ENCODE measurements around the gene WHRN. TPM values are rescaled to one million over a fixed set of nuclear protein-coding genes. Genes with fewer than 3 reads are reported as not detected.

The WHRN gene
- total and polyA plus RNA-seq, 9 of the 15 experiments (the other 6 are each of a cell fraction or from before 2014, with no cell fraction given): 0.31 to 14.1 (median 3.0) TPM

DNA sequence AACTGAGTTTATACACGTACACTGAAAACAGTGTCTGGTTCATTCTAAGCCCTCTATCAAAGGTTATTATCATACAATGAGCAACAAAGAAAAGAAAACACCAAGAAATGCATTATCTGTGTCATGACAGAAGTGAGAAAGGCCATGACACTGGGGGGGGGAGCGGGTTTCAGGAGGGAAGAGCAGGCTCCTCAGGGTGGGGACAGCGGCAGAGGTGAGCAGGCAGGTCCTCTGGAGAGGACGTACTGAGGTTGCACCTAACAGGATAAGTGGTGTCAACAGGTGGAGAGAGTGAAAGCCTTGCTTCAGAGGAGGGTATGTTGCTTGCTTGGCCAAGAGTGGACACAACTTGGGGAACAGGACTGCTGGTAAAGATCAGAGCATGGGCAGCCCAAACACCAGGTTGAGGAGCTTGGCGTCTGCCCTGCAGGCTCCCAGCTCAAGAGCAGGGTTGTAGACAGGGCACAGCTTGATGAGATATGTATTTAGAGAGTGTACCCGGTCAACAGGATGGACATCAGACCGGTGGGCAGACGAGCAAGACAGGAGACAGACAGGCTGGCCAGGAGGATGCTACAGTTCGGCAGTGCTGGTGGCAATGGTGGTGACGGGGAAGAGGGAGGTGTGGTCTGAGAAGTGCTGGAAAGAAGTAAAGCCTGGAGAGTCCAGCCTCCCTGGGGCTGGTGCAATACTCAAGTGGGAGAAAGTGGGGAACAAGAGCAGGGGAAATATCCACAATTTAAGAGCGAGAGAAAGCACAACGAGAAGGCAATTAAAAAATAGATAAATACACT lies 10.3 kb downstream of the WHRN start (continued):
- TF ChIP-seq, protein P1, sequence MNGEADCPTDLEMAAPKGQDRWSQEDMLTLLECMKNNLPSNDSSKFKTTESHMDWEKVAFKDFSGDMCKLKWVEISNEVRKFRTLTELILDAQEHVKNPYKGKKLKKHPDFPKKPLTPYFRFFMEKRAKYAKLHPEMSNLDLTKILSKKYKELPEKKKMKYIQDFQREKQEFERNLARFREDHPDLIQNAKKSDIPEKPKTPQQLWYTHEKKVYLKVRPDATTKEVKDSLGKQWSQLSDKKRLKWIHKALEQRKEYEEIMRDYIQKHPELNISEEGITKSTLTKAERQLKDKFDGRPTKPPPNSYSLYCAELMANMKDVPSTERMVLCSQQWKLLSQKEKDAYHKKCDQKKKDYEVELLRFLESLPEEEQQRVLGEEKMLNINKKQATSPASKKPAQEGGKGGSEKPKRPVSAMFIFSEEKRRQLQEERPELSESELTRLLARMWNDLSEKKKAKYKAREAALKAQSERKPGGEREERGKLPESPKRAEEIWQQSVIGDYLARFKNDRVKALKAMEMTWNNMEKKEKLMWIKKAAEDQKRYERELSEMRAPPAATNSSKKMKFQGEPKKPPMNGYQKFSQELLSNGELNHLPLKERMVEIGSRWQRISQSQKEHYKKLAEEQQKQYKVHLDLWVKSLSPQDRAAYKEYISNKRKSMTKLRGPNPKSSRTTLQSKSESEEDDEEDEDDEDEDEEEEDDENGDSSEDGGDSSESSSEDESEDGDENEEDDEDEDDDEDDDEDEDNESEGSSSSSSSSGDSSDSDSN (IDR thresholded peaks at IDR 0.05; ENCODE audit: borderline replicate concordance in 1 of 2, low read depth in 2 of 2, low read length in 2 of 2): no peak
- TF ChIP-seq SP1 (CRISPR knock-in tag; IDR thresholded peaks at IDR 0.05) (no peak), SMAD2 (IDR thresholded peaks at IDR 0.05; ENCODE audit: low read depth, low read length) (no peak), ASH1L (IDR thresholded peaks at IDR 0.05; ENCODE audit: borderline replicate concordance, low read depth, partially characterized antibody) (no peak), FOXP1 (CRISPR knock-in tag; IDR thresholded peaks at IDR 0.05) (no peak), ZNF354B (CRISPR knock-in tag; IDR thresholded peaks at IDR 0.05) (no peak), KLF6 (CRISPR knock-in tag; IDR thresholded peaks at IDR 0.05; ENCODE audit: borderline replicate concordance) (no peak), HSF4 (CRISPR knock-in tag; IDR thresholded peaks at IDR 0.05; ENCODE audit: borderline replicate concordance) (no peak), TCF3 (CRISPR knock-in tag; IDR thresholded peaks at IDR 0.05) (0 out of 2 replicates have a peak, but pooled peaks have one; percentile 27), KHSRP (IDR thresholded peaks at IDR 0.05) (no peak), ZBED1 (IDR thresholded peaks at IDR 0.05) (no peak), ZNF444 (CRISPR knock-in tag; IDR thresholded peaks at IDR 0.05) (no peak)
- TF ChIP-seq, protein P2, sequence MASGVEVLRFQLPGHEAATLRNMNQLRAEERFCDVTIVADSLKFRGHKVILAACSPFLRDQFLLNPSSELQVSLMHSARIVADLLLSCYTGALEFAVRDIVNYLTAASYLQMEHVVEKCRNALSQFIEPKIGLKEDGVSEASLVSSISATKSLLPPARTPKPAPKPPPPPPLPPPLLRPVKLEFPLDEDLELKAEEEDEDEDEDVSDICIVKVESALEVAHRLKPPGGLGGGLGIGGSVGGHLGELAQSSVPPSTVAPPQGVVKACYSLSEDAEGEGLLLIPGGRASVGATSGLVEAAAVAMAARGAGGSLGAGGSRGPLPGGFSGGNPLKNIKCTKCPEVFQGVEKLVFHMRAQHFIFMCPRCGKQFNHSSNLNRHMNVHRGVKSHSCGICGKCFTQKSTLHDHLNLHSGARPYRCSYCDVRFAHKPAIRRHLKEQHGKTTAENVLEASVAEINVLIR (CRISPR knock-in tag; IDR thresholded peaks at IDR 0.05): no peak
- TF ChIP-seq, protein P3, sequence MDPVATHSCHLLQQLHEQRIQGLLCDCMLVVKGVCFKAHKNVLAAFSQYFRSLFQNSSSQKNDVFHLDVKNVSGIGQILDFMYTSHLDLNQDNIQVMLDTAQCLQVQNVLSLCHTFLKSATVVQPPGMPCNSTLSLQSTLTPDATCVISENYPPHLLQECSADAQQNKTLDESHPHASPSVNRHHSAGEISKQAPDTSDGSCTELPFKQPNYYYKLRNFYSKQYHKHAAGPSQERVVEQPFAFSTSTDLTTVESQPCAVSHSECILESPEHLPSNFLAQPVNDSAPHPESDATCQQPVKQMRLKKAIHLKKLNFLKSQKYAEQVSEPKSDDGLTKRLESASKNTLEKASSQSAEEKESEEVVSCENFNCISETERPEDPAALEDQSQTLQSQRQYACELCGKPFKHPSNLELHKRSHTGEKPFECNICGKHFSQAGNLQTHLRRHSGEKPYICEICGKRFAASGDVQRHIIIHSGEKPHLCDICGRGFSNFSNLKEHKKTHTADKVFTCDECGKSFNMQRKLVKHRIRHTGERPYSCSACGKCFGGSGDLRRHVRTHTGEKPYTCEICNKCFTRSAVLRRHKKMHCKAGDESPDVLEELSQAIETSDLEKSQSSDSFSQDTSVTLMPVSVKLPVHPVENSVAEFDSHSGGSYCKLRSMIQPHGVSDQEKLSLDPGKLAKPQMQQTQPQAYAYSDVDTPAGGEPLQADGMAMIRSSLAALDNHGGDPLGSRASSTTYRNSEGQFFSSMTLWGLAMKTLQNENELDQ (CRISPR knock-in tag; IDR thresholded peaks at IDR 0.05; ENCODE audit: borderline replicate concordance): no peak
- TF ChIP-seq, protein P4, sequence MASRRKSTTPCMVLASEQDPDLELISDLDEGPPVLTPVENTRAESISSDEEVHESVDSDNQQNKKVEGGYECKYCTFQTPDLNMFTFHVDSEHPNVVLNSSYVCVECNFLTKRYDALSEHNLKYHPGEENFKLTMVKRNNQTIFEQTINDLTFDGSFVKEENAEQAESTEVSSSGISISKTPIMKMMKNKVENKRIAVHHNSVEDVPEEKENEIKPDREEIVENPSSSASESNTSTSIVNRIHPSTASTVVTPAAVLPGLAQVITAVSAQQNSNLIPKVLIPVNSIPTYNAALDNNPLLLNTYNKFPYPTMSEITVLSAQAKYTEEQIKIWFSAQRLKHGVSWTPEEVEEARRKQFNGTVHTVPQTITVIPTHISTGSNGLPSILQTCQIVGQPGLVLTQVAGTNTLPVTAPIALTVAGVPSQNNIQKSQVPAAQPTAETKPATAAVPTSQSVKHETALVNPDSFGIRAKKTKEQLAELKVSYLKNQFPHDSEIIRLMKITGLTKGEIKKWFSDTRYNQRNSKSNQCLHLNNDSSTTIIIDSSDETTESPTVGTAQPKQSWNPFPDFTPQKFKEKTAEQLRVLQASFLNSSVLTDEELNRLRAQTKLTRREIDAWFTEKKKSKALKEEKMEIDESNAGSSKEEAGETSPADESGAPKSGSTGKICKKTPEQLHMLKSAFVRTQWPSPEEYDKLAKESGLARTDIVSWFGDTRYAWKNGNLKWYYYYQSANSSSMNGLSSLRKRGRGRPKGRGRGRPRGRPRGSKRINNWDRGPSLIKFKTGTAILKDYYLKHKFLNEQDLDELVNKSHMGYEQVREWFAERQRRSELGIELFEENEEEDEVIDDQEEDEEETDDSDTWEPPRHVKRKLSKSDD (conservative IDR thresholded peaks at IDR 0.05; ENCODE audit: low read length): no peak
- TF ChIP-seq, protein P5, sequence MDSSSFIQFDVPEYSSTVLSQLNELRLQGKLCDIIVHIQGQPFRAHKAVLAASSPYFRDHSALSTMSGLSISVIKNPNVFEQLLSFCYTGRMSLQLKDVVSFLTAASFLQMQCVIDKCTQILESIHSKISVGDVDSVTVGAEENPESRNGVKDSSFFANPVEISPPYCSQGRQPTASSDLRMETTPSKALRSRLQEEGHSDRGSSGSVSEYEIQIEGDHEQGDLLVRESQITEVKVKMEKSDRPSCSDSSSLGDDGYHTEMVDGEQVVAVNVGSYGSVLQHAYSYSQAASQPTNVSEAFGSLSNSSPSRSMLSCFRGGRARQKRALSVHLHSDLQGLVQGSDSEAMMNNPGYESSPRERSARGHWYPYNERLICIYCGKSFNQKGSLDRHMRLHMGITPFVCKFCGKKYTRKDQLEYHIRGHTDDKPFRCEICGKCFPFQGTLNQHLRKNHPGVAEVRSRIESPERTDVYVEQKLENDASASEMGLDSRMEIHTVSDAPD (CRISPR knock-in tag; IDR thresholded peaks at IDR 0.05): no peak
- TF ChIP-seq, protein P6, sequence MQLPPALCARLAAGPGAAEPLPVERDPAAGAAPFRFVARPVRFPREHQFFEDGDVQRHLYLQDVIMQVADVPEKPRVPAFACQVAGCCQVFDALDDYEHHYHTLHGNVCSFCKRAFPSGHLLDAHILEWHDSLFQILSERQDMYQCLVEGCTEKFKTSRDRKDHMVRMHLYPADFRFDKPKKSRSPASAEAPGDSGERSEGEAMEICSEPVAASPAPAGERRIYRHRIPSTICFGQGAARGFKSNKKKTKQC (CRISPR knock-in tag; IDR thresholded peaks at IDR 0.05): no peak

Measured in K562 (cell line).